HL-60 (cell line): ENCODE results near the gene HES5.

Experiments
- DNase-seq, 2 experiments: peaks; one replicate each; pipeline ENCODE4 v3.0.0-alpha.2; 2010 to 2020; ENCODE audit warnings: low read depth in 1 of 2, low spot score in 1 of 2
- H3K27ac ChIP-seq: fragments of 250-450 bp; sonication (Bioruptor Pico); replicated peaks from 2 replicates; pipeline ENCODE4 v1.5.1; 2020; ENCODE audit warnings: mild to moderate bottlenecking, moderate library complexity
- H3K27me3 ChIP-seq: fragments of 250-450 bp; sonication (Bioruptor Pico); 2 replicates; pipeline ENCODE4 v1.5.1; 2021; ENCODE audit warnings: mild to moderate bottlenecking, moderate library complexity; ENCODE audit not compliant: insufficient read depth, poor library complexity, severe bottlenecking
- H3K4me3 ChIP-seq: replicated peaks from 2 replicates; pipeline ENCODE4 v1.5.1; 2011; ENCODE audit warnings: mild to moderate bottlenecking, control low read depth, low read length; ENCODE audit not compliant: insufficient read depth
- CTCF ChIP-seq: IDR thresholded peaks from one replicate; pipeline ENCODE4 v1.5.1; 2011; ENCODE audit warnings: low read length, control low read depth, inconsistent platforms; ENCODE audit not compliant: insufficient read depth
- GABPA ChIP-seq: IDR thresholded peaks from 2 replicates; pipeline ENCODE4 v1.6.1; 2012; ENCODE audit warnings: low read depth
- POLR2AphosphoS5 ChIP-seq: IDR thresholded peaks from 2 replicates; pipeline ENCODE4 v1.6.1; 2012; ENCODE audit warnings: low read depth
- REST ChIP-seq: IDR thresholded peaks from 2 replicates; pipeline ENCODE4 v1.6.1; 2012; ENCODE audit warnings: low read depth; ENCODE audit not compliant: insufficient replicate concordance
- SPI1 ChIP-seq: IDR thresholded peaks from 2 replicates; pipeline ENCODE4 v1.6.1; 2012; ENCODE audit warnings: low read depth, mild to moderate bottlenecking, borderline replicate concordance

Gene HES5

DNA sequence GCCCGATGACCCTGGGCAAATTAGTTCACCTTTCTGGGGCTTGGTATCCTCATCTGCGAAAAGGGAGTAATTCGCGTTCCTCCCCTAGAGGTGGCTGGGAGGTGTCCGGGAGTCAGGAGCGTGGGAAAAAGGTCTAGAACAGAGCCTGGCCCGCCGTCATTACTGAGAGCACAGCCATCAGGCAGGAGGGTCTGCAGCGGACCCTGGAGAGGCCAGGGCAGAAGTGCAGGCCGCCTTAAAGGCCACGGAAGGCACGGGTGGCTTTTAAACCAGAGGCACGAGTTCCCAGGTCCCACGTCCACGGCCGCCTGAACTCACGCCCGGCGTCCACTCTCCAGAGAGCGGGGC lies 4.5 kb downstream of the HES5 start:
- DNase-seq, result no peak
- peak overlapping the region; percentile 72 for H3K27ac ChIP-seq
- TF ChIP-seq SPI1, result no peak

DNA sequence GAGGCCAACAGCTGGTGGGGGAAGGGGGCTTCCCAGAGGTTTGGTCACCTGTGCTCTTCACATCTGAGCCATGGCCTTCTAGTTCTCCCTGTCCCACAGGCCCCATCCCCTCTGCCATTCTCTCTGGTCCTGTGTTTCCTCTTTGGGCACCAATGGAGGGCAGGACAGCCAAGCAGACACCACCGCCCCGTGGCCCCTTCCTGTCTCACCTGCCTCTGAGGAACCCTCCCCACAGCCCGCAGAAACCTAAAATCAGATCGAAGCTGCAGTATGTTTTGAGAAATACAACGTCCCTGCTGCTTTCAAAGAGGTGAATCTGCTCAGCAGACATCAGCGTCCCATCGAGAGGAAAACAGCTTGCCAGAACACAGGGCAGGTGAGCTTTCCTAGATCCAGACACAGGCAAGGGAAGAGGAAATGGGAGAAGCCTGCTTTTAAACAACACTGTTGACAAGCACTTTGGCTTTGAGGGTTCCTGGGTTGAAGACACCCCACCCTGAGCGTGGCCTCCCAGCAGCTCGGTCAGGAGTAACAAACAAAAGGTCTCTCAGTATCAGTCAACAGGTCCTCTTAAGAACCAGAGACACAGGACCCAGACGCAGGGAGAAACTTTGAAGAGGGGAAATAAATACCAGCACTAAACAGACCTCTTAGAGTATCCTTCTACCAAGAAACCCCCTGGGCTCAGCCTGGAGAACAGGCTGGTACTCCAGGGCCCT lies 6.0 kb downstream of the HES5 start:
- Histone ChIP-seq H3K27me3 (peaks cover 22% of the 10 kb centered on the region), H3K4me3 (no peak overlapping the region), H3K27ac (no peak overlapping the region)
- TF ChIP-seq CTCF (no peak), POLR2AphosphoS5 (no peak), GABPA (no peak), SPI1 (no peak), REST (no peak)
- no peak for DNase-seq

More for the DNA sequence above, 4.5 kb downstream of the HES5 start:
- H3K4me3 ChIP-seq, result peak overlapping the region; percentile 66
- peaks cover 30% of the 10 kb centered on the region for H3K27me3 ChIP-seq

- no peak overlapping the region for H3K27ac ChIP-seq
- peaks cover 15% of the 10 kb centered on the region for H3K27me3 ChIP-seq
- TF ChIP-seq CTCF (no peak), GABPA (no peak), SPI1 (no peak), POLR2AphosphoS5 (no peak), REST (no peak)
- H3K4me3 ChIP-seq, result no peak overlapping the region
- DNase-seq, result no peak
These were observed 6.7 kb downstream of the HES5 start for GRCh38 chr1:2523191-2523890.

DNA sequence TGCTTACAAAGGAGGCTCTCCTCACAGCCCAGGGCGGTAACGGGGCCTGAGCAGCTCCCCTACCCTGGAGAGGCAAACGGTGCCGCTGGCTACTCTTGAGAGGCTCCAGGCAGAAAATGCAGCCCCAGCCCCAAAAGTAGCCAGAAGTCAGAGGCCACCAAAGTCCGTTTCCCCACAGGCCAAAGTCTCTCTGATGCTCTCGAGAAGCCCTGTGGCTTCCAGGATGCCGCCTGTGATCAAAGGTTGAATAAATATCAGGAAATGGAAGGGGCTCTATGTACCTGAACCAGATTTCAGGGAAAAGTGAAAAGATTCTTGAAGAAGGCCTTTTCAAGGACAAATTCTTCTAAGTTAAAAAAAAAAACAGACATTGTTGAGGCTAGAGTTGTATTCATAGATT lies 7.8 kb downstream of the HES5 start:
- Histone ChIP-seq H3K27ac (no peak overlapping the region), H3K27me3 (peaks cover 4% of the 10 kb centered on the region), H3K4me3 (no peak overlapping the region)
- no peak for TF ChIP-seq SPI1
- no peak for TF ChIP-seq POLR2AphosphoS5
- TF ChIP-seq REST, result no peak
- TF ChIP-seq CTCF, result no peak
- DNase-seq, result no peak
